Uterus (tissue), 2 donors: ENCODE results near the gene UBE3A.

ENCODE experiments used
- CTCF ChIP-seq, 4 experiments: fragments of 200-600 bp in 2 of 4; fragments of 450-650 bp in 2 of 4; sonication (generic) in 2 of 4; IDR thresholded peaks; one replicate each; pipeline ENCODE4 v1.5.1; 2016 to 2019; ENCODE audit warnings: antibody characterized with exemption in 4 of 4, mild to moderate bottlenecking in 2 of 4, moderate library complexity in 1 of 4
- POLR2A ChIP-seq, 2 donors: fragments of 450-650 bp; IDR thresholded peaks; one replicate each; pipeline ENCODE4 v1.6.1; 2016; ENCODE audit warnings: antibody characterized with exemption in 2 of 2, mild to moderate bottlenecking in 1 of 2, moderate library complexity in 1 of 2

- no peak for TF ChIP-seq CTCF (IDR thresholded peaks at IDR 0.05)
- TF ChIP-seq POLR2A (IDR thresholded peaks at IDR 0.05) = no peak
Measured at GRCh38 chr15:25401501-25401900, 37.3 kb downstream of the UBE3A start.
